Femur (tissue), 1 donor: ENCODE results near the gene KNSTRN.
A peak's percentile ranks its signal among the peaks of the same experiment; 100 is the strongest.

Source experiments
- DNase-seq: peaks from one replicate; pipeline ENCODE4 v3.0.0-alpha.2; 2017

Gene KNSTRN

DNA sequence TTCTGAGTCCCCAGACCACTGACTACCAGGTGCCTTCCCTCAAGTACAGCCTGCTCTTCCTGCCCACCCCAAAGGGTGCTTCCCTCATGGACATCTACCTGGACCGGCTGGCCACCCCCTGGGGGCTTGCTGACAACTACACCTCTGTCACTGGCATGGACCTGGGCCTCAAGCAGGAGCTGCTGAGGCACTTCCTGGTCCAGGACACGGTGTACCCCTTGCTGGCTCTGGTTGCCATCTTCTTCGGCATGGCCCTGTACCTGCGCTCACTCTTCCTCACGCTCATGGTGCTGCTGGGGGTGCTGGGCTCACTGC is 15.2 kb upstream of the KNSTRN start:
- no peak for DNase-seq

DNA sequence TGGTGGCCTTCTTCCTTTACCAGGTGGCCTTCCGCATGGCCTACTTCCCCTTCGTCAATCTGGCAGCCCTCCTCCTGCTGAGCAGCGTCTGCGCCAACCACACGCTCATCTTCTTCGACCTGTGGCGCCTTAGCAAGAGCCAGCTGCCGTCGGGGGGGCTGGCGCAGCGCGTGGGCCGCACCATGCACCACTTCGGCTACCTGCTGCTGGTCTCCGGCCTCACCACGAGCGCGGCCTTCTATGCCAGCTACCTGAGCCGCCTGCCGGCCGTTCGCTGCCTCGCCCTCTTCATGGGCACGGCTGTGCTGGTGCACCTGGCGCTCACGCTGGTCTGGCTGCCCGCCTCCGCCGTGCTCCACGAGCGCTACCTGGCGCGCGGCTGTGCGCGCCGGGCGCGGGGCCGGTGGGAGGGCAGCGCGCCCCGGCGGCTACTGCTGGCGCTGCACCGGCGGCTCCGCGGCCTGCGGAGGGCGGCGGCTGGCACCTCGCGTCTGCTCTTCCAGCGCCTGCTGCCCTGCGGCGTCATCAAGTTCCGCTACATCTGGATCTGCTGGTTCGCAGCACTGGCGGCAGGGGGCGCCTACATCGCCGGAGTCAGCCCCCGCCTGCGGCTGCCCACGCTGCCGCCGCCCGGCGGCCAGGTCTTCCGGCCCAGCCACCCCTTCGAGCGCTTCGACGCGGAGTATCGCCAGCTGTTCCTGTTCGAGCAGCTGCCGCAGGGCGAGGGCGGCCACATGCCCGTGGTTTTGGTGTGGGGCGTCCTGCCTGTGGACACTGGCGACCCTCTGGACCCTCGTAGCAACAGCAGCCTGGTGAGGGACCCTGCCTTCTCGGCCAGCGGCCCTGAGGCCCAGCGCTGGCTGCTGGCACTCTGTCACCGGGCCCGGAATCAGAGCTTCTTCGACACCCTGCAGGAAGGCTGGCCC is 14.6 kb upstream of the KNSTRN start:
- peak; percentile 89 for DNase-seq

DNA sequence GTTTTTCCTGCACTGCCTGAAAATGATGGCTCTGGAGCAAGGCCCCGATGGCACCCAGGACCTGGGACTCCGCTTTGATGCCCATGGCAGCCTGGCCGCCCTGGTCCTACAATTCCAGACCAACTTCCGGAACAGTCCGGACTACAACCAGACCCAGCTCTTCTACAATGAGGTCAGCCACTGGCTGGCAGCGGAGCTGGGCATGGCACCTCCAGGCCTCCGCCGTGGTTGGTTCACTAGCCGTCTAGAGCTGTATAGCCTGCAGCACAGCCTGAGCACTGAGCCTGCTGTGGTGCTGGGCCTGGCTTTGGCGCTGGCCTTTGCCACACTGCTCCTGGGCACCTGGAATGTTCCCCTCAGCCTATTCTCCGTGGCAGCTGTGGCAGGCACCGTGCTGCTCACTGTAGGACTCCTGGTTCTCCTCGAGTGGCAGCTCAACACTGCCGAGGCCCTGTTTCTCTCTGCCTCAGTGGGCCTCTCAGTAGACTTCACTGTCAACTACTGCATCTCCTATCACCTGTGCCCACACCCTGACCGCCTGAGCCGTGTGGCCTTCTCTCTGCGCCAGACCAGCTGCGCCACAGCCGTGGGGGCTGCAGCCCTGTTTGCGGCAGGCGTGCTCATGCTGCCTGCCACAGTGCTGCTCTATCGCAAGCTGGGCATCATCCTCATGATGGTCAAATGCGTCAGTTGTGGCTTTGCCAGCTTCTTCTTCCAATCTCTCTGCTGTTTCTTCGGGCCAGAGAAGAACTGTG is 13.6 kb upstream of the KNSTRN start:
- DNase-seq, result no peak

DNA sequence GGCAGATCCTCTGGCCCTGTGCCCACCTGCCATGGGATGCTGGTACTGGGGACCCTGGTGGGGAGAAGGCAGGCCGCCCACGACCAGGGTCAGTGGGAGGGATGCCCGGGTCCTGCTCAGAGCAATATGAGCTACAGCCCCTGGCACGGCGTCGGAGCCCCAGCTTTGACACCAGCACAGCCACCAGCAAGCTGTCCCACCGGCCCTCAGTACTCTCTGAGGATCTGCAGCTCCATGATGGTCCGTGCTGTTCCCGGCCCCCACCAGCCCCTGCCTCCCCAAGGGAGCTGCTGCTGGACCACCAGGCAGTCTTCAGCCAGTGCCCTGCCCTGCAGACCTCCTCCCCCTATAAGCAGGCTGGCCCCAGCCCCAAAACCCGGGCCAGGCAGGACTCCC is 13.0 kb upstream of the KNSTRN start:
- DNase-seq, result no peak

DNA sequence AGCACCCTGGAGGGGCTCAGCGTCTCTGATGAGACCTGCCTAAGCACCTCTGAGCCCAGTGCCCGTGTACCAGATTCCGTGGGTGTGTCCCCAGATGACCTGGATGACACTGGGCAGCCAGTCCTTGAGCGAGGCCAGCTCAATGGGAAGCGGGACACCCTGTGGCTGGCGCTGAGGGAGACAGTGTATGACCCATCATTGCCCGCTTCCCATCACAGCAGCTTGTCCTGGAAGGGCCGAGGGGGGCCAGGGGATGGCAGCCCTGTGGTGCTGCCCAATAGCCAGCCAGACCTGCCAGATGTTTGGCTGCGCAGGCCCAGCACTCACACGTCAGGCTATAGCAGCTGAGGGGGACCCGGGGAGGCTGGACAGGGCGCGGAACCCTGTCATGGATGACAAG is 12.6 kb upstream of the KNSTRN start:
- no peak for DNase-seq

DNA sequence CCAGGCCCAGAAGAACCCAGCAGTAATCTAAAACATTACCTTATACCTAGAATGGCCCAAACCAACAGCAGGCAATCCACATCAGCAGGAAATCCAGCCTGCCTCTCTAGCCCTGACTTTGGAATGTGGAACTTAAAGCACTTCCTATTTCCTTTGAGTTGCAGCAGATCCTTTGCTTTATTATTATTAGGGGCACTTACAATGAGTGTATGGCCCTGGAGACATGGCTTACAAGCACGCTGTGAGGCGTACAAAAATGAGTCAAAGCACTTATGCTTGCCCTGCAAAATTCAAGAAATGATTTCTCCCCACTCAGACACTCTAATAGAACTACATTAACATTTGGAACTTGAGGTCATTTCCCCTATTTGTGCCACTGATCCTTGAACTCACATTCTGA is 9.5 kb upstream of the KNSTRN start:
- no peak for DNase-seq

DNA sequence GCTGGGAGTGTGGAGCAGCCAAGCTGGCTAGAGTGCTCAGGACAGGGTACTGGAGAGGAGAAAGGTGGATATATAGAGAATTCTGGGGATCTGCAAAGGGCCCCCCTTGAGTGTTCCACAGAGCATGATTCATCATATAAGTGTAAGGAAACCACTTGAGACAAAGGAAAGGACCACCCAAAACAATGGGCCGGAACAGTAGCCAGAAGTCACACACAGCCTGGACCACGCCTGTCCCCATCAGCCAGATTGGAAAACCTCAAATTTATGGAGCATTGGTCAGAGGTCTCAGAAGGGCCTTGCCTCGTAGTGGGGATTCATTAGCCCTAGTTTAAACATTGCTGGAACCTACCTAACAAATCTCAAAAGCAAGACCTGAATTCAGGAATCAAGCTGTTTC is 4.9 kb upstream of the KNSTRN start:
- no peak for DNase-seq

DNA sequence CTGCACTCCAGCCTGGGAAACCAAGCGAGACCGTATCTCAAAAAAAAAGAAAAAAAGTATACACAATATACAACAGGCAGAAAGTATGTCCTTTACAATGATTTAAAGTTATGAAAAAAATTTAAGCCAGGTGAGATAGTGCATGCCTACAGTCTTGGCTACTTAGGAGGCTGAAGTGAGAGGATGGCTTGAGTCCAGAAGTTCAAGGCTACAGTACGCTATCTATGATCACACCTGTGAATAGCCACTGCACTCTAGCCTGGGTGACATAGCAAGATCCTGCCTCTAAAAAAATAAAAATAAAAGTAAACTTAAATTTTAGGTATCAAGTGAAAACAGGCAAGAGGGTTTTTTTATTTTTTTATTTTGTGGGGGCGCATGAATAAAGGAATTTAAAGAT is 3.1 kb upstream of the KNSTRN start:
- DNase-seq, result no peak

DNA sequence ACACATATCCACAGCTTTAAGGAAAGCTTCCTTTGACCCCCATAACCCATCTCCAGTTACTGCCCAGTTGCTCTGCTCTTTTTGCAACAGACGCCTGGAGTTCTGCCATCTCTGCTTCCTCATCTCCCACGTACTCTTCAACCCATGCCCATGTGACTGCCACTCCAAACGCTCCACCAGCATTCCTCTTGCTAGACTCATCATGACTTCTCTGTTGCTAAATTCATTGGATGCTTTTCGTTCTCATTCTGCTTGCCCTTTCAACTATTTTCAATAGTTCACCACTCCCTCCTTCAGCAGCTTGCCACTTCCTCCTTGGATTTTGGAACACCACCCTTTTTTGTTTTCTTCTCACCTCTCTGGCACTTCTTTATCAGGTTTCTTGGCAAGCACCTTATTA is 2.7 kb upstream of the KNSTRN start:
- DNase-seq, result peak; percentile 56

DNA sequence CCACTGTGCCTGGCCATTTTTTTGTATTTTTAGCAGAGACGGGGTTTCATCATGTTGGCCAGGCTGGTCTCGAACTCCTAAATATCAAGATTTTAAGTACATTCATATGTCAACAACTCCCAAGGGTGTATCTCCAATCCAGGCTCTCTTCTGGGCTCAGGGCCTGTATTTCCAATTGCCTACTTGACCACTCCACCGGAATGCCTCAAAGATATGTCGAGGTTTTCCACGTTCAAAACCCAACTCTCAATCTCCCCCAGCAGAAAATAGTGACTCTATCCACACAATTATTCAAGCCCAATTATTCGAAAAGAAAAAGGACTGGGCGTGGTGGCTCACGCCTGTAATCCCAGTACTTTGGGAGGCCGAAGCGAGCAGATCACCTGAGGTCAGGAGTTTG is 1.9 kb upstream of the KNSTRN start:
- DNase-seq, result no peak

DNA sequence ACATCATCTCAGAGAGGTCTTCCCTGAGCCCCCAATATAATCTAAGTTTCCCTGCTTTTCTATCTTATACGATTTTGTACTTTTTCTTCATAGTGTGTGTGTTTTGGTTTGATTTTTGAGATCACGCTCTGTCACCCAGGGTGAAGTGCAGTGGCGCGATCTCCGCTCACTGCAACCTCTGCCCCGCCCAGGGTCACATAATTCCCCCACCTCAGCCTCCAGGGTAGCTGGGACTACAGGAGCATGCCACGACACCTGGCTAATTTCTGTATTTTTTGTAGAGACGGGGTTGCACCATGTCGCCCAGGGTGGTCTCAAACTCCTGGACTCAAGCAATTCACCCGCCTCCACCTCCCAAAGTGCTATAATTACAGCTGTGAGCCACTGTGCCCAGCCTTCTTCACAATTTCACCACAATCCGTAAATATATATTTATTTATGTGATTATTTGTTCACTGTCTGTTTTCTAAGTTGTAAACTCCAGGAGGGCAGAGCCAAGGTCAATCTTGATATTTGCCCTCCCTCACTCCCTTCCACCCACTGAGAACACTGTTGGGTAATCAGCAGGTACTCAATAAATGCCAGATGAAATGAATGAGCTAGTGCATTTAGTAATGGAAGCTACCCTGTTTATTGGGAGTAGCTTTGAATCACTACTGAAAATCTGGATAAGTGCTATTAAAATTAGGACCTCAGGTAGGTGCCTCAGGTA is 547 bp upstream of the KNSTRN start:
- no peak for DNase-seq

DNA sequence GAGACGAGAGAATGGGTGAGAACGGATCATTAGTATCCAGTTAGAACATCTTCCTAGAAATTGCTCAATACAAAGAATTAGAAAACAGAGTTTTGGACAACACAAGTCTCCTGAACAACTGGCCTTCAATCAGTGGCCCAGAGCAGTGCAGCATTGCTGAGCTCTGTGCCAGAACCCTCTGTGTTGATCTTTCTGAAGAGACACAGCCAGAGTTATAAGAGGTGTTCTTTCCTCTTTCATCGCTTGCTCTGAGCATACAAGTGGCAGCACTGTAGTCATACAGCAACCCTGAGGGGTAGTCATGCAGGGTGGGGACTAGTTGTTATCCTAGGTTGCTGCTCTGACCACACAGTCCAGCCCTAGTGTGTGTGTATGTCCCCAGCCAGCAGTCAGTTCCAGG is 4.0 kb downstream of the KNSTRN start:
- no peak for DNase-seq

DNA sequence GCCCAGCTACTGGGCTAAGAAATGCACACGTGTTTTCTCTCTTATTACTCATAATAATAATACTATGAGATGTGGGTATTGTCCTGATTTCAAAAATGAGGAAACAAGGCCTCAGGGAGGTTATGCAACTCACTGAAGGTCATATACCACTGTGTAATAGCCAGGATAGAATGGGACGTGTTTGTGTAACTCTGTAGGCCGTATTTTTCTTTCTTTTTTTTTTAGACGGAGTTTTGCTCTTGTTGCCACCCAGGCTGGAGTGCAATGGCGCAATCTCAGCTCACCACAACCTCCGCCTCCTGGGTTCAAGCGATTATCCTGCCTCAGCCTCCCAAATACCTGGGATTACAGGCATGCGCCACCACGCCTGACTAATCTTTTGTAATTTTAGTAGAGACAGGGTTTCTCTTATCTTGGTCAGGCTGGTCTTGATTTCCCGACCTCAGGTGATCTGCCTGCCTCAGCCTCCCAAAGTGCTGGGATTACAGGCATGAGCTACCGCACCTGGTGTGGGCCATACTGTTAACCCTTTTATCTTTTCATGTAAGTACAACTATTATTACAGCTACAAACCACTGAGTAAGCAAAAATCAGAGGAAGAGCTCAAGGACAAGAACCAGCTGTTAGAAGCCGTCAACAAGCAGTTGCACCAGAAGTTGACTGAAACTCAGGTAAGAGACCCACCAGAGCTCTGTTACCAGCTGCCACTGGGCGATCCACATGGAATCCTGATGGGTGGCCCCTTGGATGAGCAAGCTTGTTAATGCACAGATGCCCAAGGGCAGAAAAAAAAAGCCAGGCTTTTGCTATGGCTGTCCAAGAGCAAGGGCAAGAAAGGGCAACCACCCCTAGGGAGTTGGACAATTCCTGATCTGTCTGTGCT is 6.7 kb downstream of the KNSTRN start:
- no peak for DNase-seq

DNA sequence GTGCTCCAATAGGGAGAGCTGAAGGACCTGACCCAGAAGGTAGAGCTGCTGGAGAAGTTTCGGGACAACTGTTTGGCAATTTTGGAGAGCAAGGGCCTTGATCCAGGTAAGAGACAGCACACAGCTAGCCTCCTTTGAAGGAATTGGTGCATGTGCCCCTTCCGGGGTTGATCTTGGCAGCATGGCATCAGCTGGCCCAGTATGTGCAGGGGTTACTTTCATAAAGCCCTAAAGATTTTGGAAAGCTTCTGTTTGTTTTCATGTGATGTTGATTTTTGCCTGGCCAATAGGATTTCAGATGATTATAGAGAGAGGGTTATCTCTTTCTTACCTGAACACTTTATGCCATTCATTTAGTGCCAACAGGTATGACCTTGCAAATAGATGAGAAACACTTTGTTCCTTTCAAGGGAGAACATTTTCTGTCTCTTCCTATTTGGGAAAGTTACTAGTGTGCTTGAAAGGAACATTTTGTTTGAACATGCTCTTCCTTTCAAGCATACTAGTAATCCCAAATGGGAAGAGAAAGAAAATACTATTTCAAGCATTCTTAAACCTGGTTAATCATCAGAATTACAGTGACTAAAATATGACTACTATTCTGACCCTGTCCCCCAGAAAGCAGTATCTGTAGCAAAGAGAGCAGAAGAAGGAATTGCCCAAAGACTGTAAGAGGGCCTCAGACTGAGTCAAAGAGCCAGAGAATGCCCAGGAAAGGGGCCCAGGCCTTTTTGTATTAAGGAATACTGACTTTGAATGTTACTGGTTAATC is 7.5 kb downstream of the KNSTRN start:
- DNase-seq, result no peak

DNA sequence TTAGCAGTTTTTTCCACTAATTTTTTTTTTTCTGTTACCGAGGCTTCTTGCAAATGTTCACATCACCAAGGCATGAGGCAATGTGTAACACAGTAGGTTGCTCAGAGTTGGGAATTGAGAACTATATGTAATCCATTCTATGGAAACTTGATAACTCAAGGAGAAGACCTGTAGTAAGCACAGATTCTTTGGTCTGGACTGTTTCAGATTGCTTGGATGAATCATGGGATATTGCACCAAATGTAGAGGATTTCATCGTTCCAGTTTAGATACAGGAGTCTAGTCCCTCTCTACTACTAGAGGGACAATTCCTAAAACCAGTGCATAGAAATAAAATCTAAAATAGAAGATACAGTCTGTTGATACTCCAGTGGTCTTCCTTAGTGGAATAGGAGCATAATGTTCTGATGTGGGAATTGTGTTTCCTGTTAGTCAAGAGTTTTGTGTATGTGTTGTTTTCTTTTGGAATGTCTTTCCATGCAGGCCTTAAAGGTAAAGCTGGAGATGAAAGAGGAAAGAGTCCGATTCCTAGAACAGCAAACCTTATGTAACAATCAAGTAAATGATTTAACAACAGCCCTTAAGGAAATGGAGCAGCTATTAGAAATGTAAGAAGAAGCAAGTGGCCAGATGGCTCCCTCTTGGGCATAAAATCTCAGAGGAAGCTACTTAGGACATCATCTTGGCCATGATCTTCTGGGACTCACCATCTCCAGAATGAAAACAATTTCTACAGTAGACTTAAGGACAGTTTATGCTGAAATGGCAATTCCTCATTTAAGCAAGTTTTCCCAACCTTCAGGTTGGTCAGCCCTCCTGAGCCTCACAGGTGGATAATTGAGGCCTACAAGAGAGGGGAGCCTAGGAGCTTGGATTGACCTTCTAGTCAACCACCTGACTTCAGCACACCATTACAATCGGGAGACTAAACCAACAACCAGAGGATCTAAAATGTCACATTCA is 10.7 kb downstream of the KNSTRN start:
- no peak for DNase-seq

DNA sequence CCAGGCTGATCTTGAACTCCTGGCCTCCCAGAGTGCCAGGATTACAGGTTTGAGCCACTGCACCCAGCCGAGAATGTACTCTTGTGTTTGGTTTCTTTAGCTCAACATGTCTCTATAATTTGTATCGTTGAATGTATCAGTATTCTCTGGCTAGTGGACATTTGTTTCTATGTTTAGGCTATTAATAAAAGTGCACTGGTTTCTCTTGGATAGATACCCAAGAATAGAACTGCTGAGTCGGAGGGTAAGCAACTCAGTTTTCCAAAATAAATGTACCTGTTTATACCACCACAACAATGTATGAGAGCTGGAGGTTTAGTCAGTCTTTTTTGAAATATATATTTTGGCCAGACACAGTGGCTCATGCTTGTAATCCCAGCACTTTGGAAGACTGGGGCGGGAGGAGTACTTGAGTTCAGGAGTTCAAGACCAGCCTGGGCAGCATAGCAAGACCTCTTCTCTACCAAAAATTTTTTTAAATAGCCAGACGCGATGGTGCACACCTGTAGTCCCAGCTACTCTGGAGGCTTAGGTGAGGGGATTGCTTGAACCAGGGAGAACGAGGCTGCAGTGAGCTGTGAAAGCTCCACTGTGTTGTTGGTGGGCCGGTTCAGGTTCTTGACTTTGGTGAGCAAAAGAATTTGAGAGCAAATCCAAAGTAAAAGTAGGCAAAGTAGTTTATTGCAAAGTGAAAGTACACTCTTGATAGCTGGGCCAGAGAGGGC is 15.3 kb downstream of the KNSTRN start:
- no peak for DNase-seq

DNA sequence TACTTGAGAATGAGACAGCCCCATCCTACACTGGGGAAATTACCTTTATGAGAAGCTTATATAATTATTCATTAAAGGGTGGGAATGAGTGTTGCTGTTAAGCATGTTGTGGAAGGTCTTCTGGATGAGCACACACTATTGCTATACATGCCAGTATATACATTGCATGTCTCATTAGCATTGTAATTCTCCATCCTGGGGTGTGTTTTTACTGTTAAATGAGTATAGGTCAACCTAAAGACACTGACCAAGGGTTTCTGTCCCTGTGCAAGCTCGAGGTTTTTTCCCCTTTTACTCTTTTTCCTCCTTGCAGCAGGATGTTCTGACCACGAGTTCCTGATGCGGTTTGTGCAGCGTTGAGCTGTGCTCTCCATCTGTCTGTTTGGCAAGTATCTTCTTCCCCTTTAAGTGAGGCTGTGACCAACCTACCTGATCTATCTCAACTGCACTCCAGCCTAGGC is 15.9 kb downstream of the KNSTRN start:
- DNase-seq, result peak; percentile 48

DNA sequence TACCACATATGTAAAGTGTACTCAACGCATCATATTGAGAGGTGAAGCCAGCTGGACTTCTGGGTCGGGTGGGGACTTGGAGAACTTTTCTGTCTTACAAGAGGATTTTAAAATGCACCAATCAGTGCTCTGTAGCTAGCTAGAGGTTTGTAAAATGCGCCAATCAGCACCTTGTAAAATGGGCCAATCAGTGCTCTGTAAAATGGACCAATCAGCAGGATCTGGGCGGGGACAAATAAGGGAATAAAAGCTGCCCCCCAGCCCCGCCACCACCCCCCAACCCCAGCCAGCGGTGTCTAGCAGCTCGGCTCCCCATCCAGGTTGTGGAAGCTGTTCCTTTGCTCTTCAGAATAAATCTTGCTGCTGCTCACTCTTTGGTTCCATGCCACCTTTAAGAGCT is 16.8 kb downstream of the KNSTRN start:
- DNase-seq, result no peak

DNA sequence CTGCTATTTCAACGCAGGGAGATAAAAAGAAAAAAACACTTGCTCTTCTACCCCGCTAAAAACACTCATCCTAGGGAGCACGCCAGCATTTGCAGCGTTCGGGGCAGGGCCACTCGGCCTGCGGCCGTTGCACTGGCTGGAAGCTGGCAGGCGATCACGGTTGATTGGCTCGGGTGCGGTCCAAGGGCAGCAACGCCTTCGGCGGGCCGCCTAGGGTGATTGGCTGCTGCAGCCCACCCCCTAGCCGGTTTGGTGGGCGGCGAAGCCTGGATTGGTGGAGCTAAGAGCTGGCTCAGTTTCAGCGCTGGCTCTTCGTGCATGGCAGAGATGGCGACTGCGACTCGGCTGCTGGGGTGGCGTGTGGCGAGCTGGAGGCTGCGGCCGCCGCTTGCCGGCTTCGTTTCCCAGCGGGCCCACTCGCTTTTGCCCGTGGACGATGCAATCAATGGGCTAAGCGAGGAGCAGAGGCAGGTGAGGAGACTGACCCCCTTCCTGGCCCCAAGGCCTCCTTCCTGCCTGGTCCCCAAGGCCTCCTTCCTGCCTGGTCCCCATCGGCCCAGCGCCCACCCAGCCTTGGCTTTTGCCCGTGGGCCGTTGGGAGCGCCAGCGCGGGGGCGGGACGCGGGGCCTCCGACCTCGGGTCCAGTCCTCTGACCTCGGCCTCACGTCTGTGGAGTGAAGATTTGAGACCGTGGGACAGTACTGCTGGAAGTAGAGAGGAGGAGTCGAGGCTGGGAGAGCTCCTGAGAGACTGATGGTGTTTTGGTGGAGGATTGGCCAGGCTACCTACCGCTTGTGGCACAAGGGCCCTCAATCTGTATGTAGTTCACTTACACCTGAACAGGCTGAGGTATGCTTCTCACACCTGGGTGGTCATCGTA is 23.2 kb downstream of the KNSTRN start, which contains the start of gene IVD:
TSS of gene IVD (plus strand) at position 295 of the 881 bp plus-strand sequence. CDS start at position 328, 33 bp downstream.
- peak; percentile 97 for DNase-seq
